ENCODE measurements around the gene MORN1.
"Not testable (repeated sequence)": the region's sequence is repeated elsewhere in the genome, so short reads cannot be mapped to it uniquely, and the experiment has no call there.

MORN1 gene

GRCh38 chr1:2302292-2302925 is 88.9 kb downstream of the MORN1 start:
- DNase-seq, result no peak

DNA sequence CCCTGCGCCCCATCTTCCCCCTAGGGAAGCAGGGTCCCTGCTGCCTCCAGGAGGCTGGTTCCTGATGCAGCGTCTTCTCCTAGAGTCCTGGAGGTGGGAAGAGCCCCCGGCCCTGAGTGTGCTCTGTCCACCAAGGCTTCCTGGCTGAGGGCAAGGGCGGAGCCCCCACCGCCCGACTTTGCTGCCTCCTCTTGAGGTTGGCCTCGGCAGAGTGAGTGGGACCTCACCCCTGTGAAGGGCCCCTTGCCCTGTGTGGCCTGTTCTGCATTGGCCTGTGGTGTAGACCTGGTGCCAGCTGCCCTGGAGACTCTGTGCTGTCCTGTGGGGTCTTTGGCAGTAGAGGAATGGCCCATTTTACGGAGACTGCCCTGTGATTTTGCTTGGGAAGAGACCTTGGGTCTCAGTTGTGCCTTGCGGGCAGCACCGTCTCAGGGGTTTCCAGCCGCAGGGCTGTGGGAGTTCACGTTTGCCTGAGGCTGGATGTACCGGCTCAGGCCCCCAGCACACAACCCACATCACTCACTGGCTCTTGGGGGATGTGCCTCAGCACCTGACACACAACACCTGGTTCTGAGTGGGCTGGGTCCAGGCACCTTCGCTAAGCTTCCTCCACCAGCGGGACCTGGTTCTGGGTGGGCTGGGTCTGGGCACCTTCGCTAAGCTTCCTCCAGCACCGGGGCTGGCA is 89.6 kb downstream of the MORN1 start:
- DNase-seq, result no peak

- no peak for DNase-seq
Measured at GRCh38 chr1:2300851-2301606, 90.3 kb downstream of the MORN1 start.

GRCh38 chr1:2300004-2300771 is 91.2 kb downstream of the MORN1 start:
- no peak for DNase-seq

DNA sequence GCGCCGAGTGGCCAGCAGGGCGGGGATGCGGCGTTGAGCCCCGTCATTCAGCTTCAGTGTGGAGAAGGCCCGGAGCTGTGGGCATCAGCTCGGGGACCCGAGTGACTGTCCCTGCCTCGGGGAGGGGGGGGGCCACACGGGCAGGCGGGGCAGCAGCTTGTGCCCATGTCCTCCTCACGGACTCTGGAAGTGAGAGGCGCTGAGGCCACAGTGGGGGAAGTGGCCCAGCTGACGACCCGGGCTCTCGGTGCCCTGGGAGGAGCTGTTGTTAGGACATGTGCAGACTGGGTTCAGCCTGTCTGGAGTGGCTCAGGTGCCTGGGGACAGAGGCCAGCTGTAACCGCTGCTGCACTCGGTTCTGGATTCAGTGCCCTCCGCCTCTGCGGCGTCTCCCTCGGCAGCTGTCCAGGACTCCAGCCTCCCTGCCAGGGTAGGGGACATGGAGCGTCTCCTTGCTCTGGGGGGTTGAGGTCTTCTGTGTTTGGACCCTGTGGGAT is 92.2 kb downstream of the MORN1 start:
- no peak for DNase-seq

- no peak for DNase-seq
Measured at GRCh38 chr1:2298685-2299084, 92.7 kb downstream of the MORN1 start.

DNA sequence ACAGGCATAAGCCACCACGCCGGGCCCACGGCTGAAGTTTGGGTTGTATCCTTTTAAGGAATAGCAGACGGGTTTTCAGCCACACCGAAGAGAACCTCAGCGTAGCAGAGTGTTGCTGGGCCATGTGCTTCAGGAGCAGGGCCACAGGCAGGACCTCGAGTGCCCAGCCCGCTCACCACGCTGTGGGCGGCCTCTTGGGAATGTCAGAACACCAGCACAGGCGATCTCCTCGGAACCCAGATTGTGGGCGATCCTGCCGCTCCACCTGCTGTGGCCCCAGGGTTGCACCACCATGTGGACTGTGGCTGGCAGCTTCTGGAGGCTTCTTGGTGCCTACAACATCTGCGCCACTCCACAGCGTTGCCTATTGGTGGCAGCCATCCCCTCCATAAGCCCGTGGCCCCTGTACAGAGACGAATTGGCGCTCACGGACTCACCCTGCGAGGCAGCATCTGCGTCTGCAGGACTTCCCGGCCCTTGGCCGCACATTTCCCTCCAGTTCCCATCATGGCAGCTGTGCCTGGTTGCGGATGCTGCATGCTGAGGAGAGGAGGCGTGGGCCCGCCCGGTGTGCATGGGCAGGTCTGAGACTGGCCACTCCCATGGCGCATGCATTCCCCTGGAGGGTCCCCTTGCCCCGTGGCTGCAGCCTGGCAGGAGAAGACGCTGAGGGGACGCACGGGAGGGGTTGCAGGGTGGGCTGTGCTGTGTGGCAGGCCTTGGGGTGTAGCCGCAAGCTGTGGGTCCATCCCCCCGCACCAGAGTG is 93.9 kb downstream of the MORN1 start:
- DNase-seq, result no peak

GRCh38 chr1:2296614-2297013 is 94.7 kb downstream of the MORN1 start:
- DNase-seq, result no peak

DNA sequence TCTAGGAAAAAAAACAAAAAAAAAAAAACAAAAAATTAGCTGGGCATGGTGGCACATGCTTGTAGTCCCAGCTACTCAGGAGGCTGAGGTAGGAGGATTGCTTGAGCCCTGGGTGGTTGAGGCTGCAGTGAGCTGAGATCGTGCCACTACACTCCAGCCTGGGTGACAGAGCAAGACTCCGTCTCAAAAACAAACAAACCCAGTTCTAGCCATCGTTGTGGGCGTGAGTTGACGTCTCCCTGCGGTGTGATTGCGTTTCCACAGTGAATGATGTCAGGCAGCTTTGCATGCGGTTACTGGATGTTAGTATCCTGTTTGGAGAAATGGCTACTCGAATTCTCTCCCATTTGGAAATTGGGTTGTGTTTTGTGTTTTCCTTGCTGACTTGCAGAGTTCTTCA is 95.1 kb downstream of the MORN1 start:
- not testable (repeated sequence) for DNase-seq

DNA sequence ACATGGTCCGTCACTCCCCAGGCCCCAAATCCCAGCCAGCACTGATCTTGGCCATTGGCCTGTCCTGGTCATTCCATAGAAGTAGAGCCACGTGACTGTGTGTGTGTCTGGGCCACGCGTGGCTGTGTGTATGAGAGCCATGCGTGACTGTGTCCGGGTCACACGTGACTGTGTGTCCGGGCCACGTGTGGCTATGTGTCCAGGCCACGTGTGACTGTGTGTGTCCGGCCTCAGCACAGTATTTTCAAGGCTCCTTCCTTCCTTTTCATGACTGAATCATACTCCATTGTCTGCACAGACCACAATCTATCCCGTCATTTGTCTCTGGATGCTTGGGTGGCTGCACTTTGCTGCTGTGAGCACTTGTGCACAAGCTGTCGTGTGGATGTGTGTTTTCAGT is 95.8 kb downstream of the MORN1 start:
- no peak for DNase-seq

GRCh38 chr1:2294725-2295078 is 96.7 kb downstream of the MORN1 start:
- no peak for DNase-seq

GRCh38 chr1:2294033-2294724 is 97.2 kb downstream of the MORN1 start:
- DNase-seq, result no peak

DNA sequence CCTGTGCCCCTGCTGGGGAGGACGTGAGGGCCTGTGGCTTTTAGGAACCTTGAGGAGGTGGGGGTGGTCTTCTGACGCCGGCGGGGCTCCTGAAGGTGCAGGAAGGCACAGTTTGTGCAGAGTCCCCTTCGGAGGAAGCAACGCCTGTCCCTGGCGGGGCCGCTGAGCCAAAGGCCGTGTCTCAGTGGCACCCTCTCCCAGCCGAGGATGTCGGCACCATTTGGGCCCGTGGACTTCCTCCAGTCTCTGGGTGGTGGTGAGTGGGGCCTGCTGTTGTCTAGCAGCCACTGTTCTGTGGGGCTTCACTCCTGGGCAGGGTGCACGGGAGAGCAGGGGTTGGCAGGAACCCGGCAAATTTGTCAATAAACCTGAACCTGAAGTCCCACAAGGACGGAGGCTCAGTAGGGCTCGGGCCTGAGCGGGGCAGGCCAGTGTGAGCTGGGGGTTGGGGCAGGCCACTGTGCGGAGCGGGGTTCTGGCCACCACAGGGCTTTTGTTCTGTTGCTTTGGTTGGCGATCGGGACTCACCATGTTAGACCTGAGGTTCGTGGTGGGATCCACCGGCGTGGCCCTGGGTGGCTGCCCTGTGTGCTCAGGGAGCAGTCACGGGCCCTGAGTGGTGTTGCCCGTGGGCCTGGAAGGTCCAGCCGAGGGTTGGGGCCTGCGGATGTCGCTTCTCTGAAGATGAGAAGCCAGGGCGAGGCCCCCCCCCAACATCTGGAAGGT is 98.5 kb downstream of the MORN1 start:
- DNase-seq, result no peak

GRCh38 chr1:2291577-2291976 is 99.8 kb downstream of the MORN1 start:
- DNase-seq, result no peak

DNA sequence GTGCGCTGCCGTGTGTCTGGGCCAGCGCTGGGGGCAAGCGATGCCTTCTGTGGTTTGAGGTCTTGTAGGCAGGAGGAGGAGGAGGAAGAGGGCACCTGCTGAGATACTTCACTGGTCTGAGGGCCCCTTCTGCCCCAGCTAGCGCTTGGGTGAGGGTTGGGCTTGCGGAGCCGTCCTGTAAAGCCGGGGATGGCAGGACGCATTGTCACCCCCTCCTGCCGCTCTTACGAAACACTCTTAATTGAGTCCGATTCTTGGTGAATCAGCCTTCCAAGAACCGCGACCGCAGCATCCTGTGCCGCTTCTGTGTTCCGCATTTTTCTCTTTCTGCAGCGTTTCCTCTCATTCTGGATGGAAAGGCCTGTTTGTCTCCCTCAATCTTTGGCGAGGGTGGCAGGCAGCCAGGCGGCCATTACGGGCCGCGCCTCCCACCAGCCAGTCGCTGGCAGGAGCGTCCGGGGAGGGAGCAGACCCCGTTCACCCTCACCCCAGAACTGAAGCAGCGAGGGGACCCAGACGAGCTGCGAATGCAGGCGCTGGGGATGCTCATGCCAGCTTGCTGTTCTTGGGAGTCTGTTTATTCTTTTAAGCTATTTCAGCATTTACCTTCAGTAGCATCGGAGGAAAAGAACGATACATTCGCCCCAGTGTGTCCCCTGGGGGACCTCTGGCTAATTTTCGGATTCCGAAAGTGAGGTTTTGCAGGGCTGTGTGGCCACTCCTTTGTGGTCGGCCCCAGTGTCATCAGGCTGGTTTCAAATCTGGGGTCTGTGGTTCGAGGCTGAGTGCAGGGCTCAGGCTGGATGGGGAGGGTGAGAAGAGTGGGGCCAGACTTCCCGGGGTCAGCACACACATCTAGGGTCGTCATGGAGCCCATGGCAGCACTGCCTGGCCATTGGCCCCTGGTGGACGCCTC is 100.5 kb downstream of the MORN1 start:
- no peak for DNase-seq

DNA sequence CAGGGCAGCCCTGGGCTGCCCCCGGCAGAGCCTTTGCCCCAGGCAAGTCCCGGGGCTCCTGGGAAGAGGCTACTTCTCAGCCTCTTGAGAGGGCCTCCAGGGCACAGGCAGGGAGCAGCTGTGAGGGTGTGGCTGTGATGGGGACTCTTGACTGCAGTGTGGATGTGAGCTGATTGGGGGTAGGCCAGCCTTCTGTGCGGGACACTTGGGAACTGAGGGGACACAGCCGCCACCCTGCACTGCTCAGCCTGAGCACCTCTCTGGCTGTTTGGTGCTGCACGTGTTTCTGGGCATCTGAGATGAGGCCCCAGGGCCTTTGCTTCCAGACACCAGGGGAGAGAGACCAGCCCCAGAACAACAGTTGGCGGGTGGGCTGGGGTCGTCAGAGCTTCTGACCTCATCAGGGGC is 101.2 kb downstream of the MORN1 start:
- DNase-seq, result no peak

DNA sequence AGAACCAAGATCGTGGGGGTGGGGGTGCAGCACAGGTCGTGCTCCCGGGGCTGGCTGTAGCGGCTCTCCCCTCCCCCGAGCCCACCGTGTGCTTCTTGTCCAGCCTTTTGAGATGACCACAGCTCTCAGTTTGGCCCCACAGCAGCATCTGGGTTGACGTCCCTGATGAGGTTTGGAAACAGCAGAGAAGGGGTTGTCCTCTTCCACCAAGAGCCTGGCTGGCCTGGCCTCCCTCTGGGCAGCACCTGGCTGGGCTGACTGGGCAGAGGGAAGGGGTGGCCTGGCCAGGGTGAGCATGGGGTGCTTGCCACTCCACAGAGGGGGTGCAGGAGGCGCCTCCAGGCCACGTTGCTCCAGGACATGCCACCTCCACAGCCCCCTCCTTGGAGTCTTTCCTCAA is 101.7 kb downstream of the MORN1 start:
- no peak for DNase-seq

DNA sequence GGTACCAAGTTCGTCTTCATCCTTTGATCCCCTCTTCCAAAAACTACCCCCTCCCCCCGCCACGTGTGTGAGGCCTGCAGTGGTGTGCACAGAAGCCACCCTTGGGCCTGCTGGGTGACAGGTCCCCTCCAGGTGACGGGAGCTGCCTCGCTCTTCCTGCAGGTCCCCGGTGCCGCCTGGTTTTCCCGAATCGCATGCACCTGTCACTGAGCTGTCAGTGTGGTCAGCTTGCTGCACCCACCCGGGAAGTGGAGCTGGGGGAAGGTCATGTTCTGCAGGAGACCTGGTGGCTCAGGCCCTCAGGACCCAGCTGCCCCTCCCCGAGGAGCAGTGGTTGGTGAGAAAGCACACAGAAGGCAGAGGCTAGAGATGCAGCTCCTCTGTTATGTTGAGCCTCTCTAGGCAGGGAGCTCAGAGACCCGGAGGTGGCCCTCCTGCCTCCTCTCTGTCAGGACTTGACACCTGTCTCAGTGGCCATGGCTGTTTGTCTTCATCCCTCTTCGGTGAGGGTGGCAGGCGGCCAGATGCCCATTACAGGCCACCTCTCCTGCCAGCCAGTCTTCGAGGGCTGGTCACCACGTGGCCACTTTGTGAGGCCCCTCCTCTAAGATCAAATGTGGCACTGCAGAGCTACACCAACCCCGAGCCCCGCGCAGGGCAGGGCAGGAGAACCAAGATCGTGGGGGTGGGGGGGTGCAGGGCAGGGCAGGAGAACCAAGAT is 102.4 kb downstream of the MORN1 start:
- DNase-seq, result no peak

DNA sequence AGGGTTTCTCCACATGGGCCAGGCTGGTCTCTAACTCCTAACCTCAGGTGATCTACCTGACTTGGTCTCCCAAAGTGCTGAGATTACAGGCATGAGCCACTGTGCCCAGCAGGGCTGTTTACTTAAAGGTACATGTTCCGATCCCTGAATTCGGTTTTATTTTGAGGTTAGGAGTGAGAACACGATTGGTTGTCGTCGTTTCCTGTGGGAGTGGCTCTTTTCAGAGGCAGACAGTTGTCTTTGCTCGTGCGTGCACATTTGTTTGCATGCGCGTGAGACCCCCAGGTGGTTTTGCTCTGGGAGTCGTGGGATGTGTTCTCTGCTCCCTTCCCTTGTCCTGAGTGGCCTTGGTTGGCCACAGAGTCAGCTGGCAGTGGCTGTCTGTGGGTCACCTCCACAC is 103.0 kb downstream of the MORN1 start:
- no peak for DNase-seq
